ENCODE results near the gene KIAA0825.

Gene KIAA0825

DNA sequence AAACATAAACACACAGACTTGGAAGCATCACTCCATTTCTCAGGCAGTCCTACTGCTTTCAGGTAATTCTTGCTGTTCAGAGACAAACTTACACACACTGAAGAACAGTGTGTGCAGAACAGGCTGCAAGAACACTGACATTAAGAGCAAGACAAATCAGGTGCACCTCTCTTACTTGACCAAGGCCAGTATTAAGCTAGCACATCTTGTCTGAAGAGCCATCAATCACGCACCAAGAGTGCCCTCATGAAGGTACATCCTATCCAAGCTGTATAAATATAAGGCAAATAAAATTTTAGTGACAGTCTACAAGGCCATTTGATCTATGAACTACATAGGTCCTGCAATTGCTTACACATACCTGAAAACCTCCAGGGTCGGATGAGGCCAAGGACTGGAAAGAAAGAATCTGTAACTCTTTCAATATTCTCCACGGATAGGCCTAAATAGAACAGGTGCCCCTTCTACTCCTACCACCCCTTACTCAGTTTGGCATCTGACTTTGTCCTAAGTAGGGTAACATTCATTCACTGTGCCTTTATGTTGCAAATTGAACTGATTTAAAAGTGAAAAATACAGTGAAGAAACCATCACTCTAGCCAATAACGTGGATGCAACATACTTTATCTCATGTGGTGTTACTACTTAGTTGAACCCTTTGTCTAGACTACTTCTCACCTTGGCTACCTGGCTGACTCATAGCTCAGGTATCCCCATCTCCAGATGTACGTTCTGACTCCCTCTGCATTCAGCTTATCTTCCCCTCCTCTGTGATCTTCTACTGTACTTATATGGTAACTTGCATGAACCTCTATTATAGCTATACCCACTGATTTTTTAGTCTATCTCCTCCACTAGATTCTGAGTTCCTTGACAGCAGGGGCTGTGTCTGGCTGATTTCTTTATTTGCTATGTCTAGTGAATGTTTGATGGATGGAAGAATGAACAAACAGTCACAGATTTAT, 256.3 kb downstream of the KIAA0825 start:
- H3K9me3 ChIP-seq (ENCODE audit: control insufficient read depth, insufficient read depth, low read length) = no peaks in the 10 kb centered on the region
- no peak overlapping the region for H3K4me2 ChIP-seq (ENCODE audit: low read length)
- no peaks in the 10 kb centered on the region for H3K27me3 ChIP-seq (ENCODE audit: control insufficient read depth, low read length)
- H3K4me1 ChIP-seq (ENCODE audit: control insufficient read depth, low read length) = no peaks in the 10 kb centered on the region
- no peaks in the 10 kb centered on the region for H4K20me1 ChIP-seq (ENCODE audit: control insufficient read depth, insufficient read depth, low read depth, low read length)
- no peaks in the 10 kb centered on the region for H3F3A ChIP-seq (ENCODE audit: control insufficient read depth, insufficient read depth)
- H3K79me2 ChIP-seq (ENCODE audit: control insufficient read depth, low read length) = no peaks in the 10 kb centered on the region
- no peak overlapping the region for H3K27ac ChIP-seq (ENCODE audit: low read depth, low read length)
- H3K4me3 ChIP-seq (ENCODE audit: low read length) = no peak overlapping the region
- no peak for TF ChIP-seq EZH2phosphoT487 (IDR thresholded peaks at IDR 0.05; ENCODE audit: borderline replicate concordance, low read length)
- TF ChIP-seq, protein P1, sequence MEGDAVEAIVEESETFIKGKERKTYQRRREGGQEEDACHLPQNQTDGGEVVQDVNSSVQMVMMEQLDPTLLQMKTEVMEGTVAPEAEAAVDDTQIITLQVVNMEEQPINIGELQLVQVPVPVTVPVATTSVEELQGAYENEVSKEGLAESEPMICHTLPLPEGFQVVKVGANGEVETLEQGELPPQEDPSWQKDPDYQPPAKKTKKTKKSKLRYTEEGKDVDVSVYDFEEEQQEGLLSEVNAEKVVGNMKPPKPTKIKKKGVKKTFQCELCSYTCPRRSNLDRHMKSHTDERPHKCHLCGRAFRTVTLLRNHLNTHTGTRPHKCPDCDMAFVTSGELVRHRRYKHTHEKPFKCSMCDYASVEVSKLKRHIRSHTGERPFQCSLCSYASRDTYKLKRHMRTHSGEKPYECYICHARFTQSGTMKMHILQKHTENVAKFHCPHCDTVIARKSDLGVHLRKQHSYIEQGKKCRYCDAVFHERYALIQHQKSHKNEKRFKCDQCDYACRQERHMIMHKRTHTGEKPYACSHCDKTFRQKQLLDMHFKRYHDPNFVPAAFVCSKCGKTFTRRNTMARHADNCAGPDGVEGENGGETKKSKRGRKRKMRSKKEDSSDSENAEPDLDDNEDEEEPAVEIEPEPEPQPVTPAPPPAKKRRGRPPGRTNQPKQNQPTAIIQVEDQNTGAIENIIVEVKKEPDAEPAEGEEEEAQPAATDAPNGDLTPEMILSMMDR (IDR thresholded peaks at IDR 0.05; ENCODE audit: low read depth, low read length, poor library complexity, severe bottlenecking) = no peak
- no peaks in the 10 kb centered on the region for H3K9me2 ChIP-seq (replicated peaks; ENCODE audit: control insufficient read depth, low read length)
- no peaks in the 10 kb centered on the region for H3K36me3 ChIP-seq (ENCODE audit: control insufficient read depth, low read length)

DNA sequence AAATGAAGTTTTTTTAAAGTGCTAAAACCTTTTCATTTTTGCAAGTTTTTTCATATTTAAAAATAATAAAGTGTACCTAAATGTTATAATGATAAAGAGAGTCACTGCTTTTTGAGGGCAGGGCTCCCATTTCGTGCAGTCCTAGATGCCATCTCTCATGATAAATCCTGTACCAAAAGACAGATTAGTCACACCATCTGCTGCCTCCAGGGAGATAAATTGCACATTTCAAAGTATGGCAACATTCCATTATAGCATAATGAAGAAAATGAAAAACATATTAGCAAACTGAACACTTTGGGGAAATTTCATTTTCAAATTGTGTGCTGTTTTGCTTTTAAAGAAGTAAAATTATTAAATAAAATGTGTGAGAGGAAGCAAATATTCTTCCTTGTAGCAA, 257.2 kb downstream of the KIAA0825 start:
- Histone ChIP-seq H3K4me3 (ENCODE audit: low read length) (no peak overlapping the region), H3K9me3 (ENCODE audit: control insufficient read depth, insufficient read depth, low read length) (no peaks in the 10 kb centered on the region), H3K27me3 (ENCODE audit: control insufficient read depth, low read length) (no peaks in the 10 kb centered on the region), H3K27ac (ENCODE audit: low read depth, low read length) (no peak overlapping the region), H3K36me3 (ENCODE audit: control insufficient read depth, low read length) (no peaks in the 10 kb centered on the region), H3K4me1 (ENCODE audit: control insufficient read depth, low read length) (no peaks in the 10 kb centered on the region), H3F3A (ENCODE audit: control insufficient read depth, insufficient read depth) (no peaks in the 10 kb centered on the region), H4K20me1 (ENCODE audit: control insufficient read depth, insufficient read depth, low read depth, low read length) (no peaks in the 10 kb centered on the region), H3K4me2 (ENCODE audit: low read length) (no peak overlapping the region), H3K9me2 (replicated peaks; ENCODE audit: control insufficient read depth, low read length) (no peaks in the 10 kb centered on the region), H3K79me2 (ENCODE audit: control insufficient read depth, low read length) (no peaks in the 10 kb centered on the region)
- TF ChIP-seq, protein P1 (IDR thresholded peaks at IDR 0.05; ENCODE audit: low read depth, low read length, poor library complexity, severe bottlenecking) = no peak
- TF ChIP-seq EZH2phosphoT487 (IDR thresholded peaks at IDR 0.05; ENCODE audit: borderline replicate concordance, low read length) = no peak

DNA sequence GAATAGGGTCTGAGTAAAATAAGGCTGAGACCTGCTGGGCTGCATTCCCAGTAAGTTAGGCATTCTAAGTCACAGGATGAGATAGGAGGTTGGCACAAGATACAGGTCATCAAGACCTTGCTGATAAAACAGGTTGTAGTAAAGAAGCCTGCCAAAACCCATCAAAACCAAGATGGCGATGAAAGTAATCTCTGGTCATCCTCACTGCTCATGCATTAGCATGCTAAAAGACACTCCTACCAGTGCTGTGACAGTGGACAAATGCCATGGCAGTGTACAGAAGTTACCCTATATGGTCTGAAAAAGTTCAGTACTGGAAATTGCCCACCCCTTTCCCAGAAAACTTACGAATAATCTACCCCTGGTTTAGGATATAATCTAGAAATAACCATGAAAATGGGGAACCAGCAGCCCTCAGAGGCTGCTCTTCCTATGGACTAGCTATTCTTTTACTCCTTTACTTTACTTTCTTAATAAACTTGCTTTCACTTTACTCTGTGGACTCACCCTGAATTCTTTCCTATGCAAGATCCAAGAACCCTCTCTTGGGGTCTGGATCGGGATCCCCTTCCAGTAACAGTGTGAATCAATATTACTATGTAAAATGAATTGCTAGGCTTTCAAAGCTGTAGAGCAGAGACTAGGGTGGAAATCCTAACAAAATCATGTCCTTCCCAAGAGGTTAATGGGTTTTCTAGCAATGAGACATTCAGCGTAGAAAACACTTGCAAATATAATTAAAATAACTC, 257.8 kb downstream of the KIAA0825 start:
- Histone ChIP-seq H3K4me1 (ENCODE audit: control insufficient read depth, low read length) (no peaks in the 10 kb centered on the region), H3K4me3 (ENCODE audit: low read length) (no peak overlapping the region), H3K9me3 (ENCODE audit: control insufficient read depth, insufficient read depth, low read length) (no peaks in the 10 kb centered on the region), H3F3A (ENCODE audit: control insufficient read depth, insufficient read depth) (no peaks in the 10 kb centered on the region), H3K4me2 (ENCODE audit: low read length) (no peak overlapping the region), H3K27me3 (ENCODE audit: control insufficient read depth, low read length) (no peaks in the 10 kb centered on the region), H3K79me2 (ENCODE audit: control insufficient read depth, low read length) (no peaks in the 10 kb centered on the region), H3K9me2 (replicated peaks; ENCODE audit: control insufficient read depth, low read length) (no peaks in the 10 kb centered on the region), H3K27ac (ENCODE audit: low read depth, low read length) (no peak overlapping the region), H3K36me3 (ENCODE audit: control insufficient read depth, low read length) (no peaks in the 10 kb centered on the region), H4K20me1 (ENCODE audit: control insufficient read depth, insufficient read depth, low read depth, low read length) (no peaks in the 10 kb centered on the region)
- TF ChIP-seq EZH2phosphoT487 (IDR thresholded peaks at IDR 0.05; ENCODE audit: borderline replicate concordance, low read length) = no peak
- TF ChIP-seq, protein P1 (IDR thresholded peaks at IDR 0.05; ENCODE audit: low read depth, low read length, poor library complexity, severe bottlenecking) = no peak
